ENCODE results near the gene QPCTL. TPM values are rescaled to one million over a fixed set of nuclear protein-coding genes. Genes with fewer than 3 reads are reported as not detected.
"Not testable (repeated sequence)": the region's sequence is repeated elsewhere in the genome, so short reads cannot be mapped to it uniquely, and the experiment has no call there.

QPCTL gene
- total RNA-seq, 4 donors from 2014 or later: 0.75 to 17.3 (median 7.2) TPM

GRCh38 chr19:45677351-45678230, 14.9 kb upstream of the QPCTL start:
- in situ Hi-C loops (cut with MboI; ENCODE audit: low pct_ligation_motif_present in 1 of 4, low pct_unique_long_range_greater_than_20kb in 1 of 4, low sequenced_read_pairs in 3 of 4): no loop called here
- WGBS, 2 donors (ENCODE audit: low coverage in 1 of 2): 0 to 4% methylated on average over 2 to 44 of the region's 49 CpGs

GRCh38 chr19:45681391-45682015, 11.0 kb upstream of the QPCTL start:
- Histone ChIP-seq H3K27me3 (peaks cover 31% of the 10 kb centered on the region), H3K36me3 (peaks cover 0 to 12% (median 3%) of the 10 kb centered on the region in 4 donors), H3K4me1 (peaks cover 9 to 32% (median 25%) of the 10 kb centered on the region in 4 donors), H3K27ac (peak overlapping the region; percentile 79 to 87 (median 81)), H3K4me3 (peak overlapping the region; percentile 11 to 53 (median 29)), H3K9me3 (no peaks in the 10 kb centered on the region)
- peak; percentile 93 for DNase-seq
- intact Hi-C loops (cut with DNase I; ENCODE audit: low total_unique reads) (no loop called here), in situ Hi-C loops (cut with MboI; ENCODE audit: low pct_ligation_motif_present in 1 of 4, low pct_unique_long_range_greater_than_20kb in 1 of 4, low sequenced_read_pairs in 3 of 4) (no loop called here)
- 2 to 20% methylated on average over 6 to 41 of the region's 51 CpGs for WGBS, 2 donors (ENCODE audit: low coverage in 1 of 2)
- TF ChIP-seq POLR2AphosphoS5 (IDR thresholded peaks at IDR 0.05) (peak in 2 of 3 donors; percentile 46 to 58), CTCF (IDR thresholded peaks at IDR 0.05) (peak; percentile 93 to 99 (median 97)), POLR2A (IDR thresholded peaks at IDR 0.05) (peak; percentile 48), EP300 (IDR thresholded peaks at IDR 0.05; ENCODE audit: low read depth) (no peak)

More at GRCh38 chr19:45677351-45678230, 14.9 kb upstream of the QPCTL start:
- Histone ChIP-seq H3K27ac (peak overlapping the region; percentile 3 to 62 (median 34)), H3K9me3 (no peaks in the 10 kb centered on the region), H3K4me1 (peaks cover 9 to 34% (median 26%) of the 10 kb centered on the region in 4 donors), H3K36me3 (no peaks in the 10 kb centered on the region), H3K4me3 (peak overlapping the region in 3 of 4 donors; percentile 27 to 49 (median 39)), H3K27me3 (peaks cover 34% of the 10 kb centered on the region)
- intact Hi-C loops (cut with DNase I; ENCODE audit: low total_unique reads): no loop called here
- peak; percentile 95 for DNase-seq
- TF ChIP-seq CTCF (IDR thresholded peaks at IDR 0.05) (peak in 2 of 5 experiments; percentile 8 to 42), EP300 (IDR thresholded peaks at IDR 0.05; ENCODE audit: low read depth) (no peak)

GRCh38 chr19:45682117-45682516, 10.3 kb upstream of the QPCTL start:
- DNase-seq: no peak
- Histone ChIP-seq H3K4me3 (peak overlapping the region in 2 of 4 donors; percentile 37 to 53), H3K27ac (peak overlapping the region; percentile 79 to 87 (median 81)), H3K36me3 (peaks cover 0 to 18% (median 6%) of the 10 kb centered on the region in 4 donors), H3K9me3 (no peaks in the 10 kb centered on the region), H3K4me1 (peaks cover 9 to 26% (median 19%) of the 10 kb centered on the region in 4 donors), H3K27me3 (peaks cover 25% of the 10 kb centered on the region)
- 51 to 74% methylated on average over 4 to 8 of the region's 8 CpGs for WGBS, 2 donors (ENCODE audit: low coverage in 1 of 2)
- intact Hi-C loops (cut with DNase I; ENCODE audit: low total_unique reads): no loop called here
- in situ Hi-C loops (cut with MboI; ENCODE audit: low pct_ligation_motif_present in 1 of 4, low pct_unique_long_range_greater_than_20kb in 1 of 4, low sequenced_read_pairs in 3 of 4): no loop called here
- TF ChIP-seq EP300 (IDR thresholded peaks at IDR 0.05; ENCODE audit: low read depth) (no peak), POLR2AphosphoS5 (IDR thresholded peaks at IDR 0.05) (no peak), POLR2A (IDR thresholded peaks at IDR 0.05) (no peak), CTCF (IDR thresholded peaks at IDR 0.05) (no peak)

- H3K4me3 ChIP-seq: no peak overlapping the region
- peaks cover 5 to 20% (median 12%) of the 10 kb centered on the region in 4 donors for H3K4me1 ChIP-seq
- no peak overlapping the region for H3K27ac ChIP-seq
- in situ Hi-C loops (cut with MboI; ENCODE audit: low pct_ligation_motif_present in 1 of 4, low pct_unique_long_range_greater_than_20kb in 1 of 4, low sequenced_read_pairs in 3 of 4) (no loop called here), intact Hi-C loops (cut with DNase I; ENCODE audit: low total_unique reads) (no loop called here)
- no peaks in the 10 kb centered on the region for H3K9me3 ChIP-seq
- TF ChIP-seq EP300 (IDR thresholded peaks at IDR 0.05; ENCODE audit: low read depth) (no peak), POLR2A (IDR thresholded peaks at IDR 0.05) (no peak)
- no peak for DNase-seq
- H3K27me3 ChIP-seq: peaks cover 20% of the 10 kb centered on the region
- 80 to 81% methylated on average over 1 to 5 of the region's 5 CpGs for whole genome bisulfite sequencing, 2 donors (ENCODE audit: low coverage in 1 of 2)
- peaks cover 0 to 26% (median 10%) of the 10 kb centered on the region in 4 donors for H3K36me3 ChIP-seq
Observed at GRCh38 chr19:45682908-45683307, 9.6 kb upstream of the QPCTL start.

- Histone ChIP-seq H3K4me1 (peaks cover 3 to 13% (median 9%) of the 10 kb centered on the region in 4 donors), H3K36me3 (peaks cover 0 to 32% (median 12%) of the 10 kb centered on the region in 4 donors)
- H3K27me3 ChIP-seq; DNase-seq; intact Hi-C loops (cut with DNase I; ENCODE audit: low total_unique reads); H3K27ac ChIP-seq; H3K4me3 ChIP-seq; in situ Hi-C loops (cut with MboI; ENCODE audit: low pct_ligation_motif_present in 1 of 4, low pct_unique_long_range_greater_than_20kb in 1 of 4, low sequenced_read_pairs in 3 of 4); H3K9me3 ChIP-seq: not testable (repeated sequence)
- WGBS, 2 donors (ENCODE audit: low coverage in 1 of 2): 85 to 89% methylated on average over 7 to 11 of the region's 11 CpGs
Observed at GRCh38 chr19:45685045-45685444, 7.4 kb upstream of the QPCTL start.
